CD14-positive monocyte (primary cell): Measurements from ENCODE around the gene SOX15. TPM values are rescaled to one million over a fixed set of nuclear protein-coding genes. Genes with fewer than 3 reads are reported as not detected.

Experiments used
- DNase-seq, 3 donors: peaks; one replicate each; pipeline ENCODE4 v3.0.0-alpha.2; 2011 to 2022
- H2AFZ ChIP-seq: 2 replicates; pipeline ENCODE4 v1.6.0; 2012; ENCODE audit warnings: mild to moderate bottlenecking, low read depth, low read length, inconsistent platforms; ENCODE audit not compliant: insufficient read depth, poor library complexity, severe bottlenecking
- H3K27ac ChIP-seq, 2 donors: 1 replicate in 1 of 2; 2 replicates in 1 of 2; pipeline ENCODE4 v1.5.1; 2012 to 2013; ENCODE audit warnings: low read length in 2 of 2, control low read depth in 1 of 2, inconsistent platforms in 1 of 2, low read depth in 1 of 2, mild to moderate bottlenecking in 1 of 2
- H3K27me3 ChIP-seq, 2 donors: one replicate each; pipeline versions ENCODE4 v1.6.0 to v1.6.1; 2011 to 2013; ENCODE audit warnings: low read length in 2 of 2; ENCODE audit not compliant: control insufficient read depth in 2 of 2, insufficient read depth in 2 of 2
- H3K36me3 ChIP-seq, 2 donors: replicated peaks in 1 of 2; 1 replicate in 1 of 2; 2 replicates in 1 of 2; pipeline versions ENCODE4 v1.5.1 to v1.6.1; 2012 to 2013; ENCODE audit warnings: low read length in 2 of 2, control low read depth in 1 of 2, inconsistent platforms in 1 of 2, mild to moderate bottlenecking in 1 of 2; ENCODE audit not compliant: insufficient read depth in 2 of 2, control insufficient read depth in 1 of 2
- H3K4me1 ChIP-seq, 2 donors: 1 replicate in 1 of 2; 2 replicates in 1 of 2; pipeline versions ENCODE4 v1.5.1 to v1.6.1; 2012 to 2013; ENCODE audit warnings: low read length in 2 of 2, control low read depth in 1 of 2, inconsistent platforms in 1 of 2, mild to moderate bottlenecking in 1 of 2, moderate library complexity in 1 of 2; ENCODE audit not compliant: insufficient read depth in 2 of 2, control insufficient read depth in 1 of 2
- H3K4me2 ChIP-seq: replicated peaks from 2 replicates; pipeline ENCODE3; 2012; ENCODE audit warnings: low read length, moderate library complexity, mild to moderate bottlenecking; ENCODE audit not compliant: poor library complexity, severe bottlenecking; ENCODE audit errors: extremely low read depth
- H3K4me3 ChIP-seq, 3 experiments: fragments of 200-600 bp in 1 of 3; sonication (generic) in 1 of 3; replicated peaks in 1 of 3; 1 replicate in 2 of 3; 2 replicates in 1 of 3; pipeline ENCODE4 v1.5.1; 2011 to 2013; ENCODE audit warnings: low read length in 3 of 3, mild to moderate bottlenecking in 3 of 3, control low read depth in 2 of 3, low read depth in 2 of 3, inconsistent platforms in 1 of 3, moderate library complexity in 1 of 3
- H3K79me2 ChIP-seq: 2 replicates; pipeline ENCODE4 v1.6.0; 2012; ENCODE audit warnings: mild to moderate bottlenecking, control low read depth, inconsistent platforms, low read length, moderate library complexity; ENCODE audit not compliant: insufficient read depth
- H3K9ac ChIP-seq: 2 replicates; pipeline ENCODE4 v1.6.0; 2017; ENCODE audit warnings: low read length, mild to moderate bottlenecking; ENCODE audit not compliant: insufficient read depth, poor library complexity, severe bottlenecking
- H3K9me3 ChIP-seq, 2 donors: replicated peaks in 1 of 2; 1 replicate in 1 of 2; 2 replicates in 1 of 2; pipeline versions ENCODE4 v1.5.1 to v1.6.1; 2012 to 2013; ENCODE audit warnings: low read length in 2 of 2, control low read depth in 1 of 2; ENCODE audit not compliant: control insufficient read depth in 1 of 2, insufficient read depth in 1 of 2
- H4K20me1 ChIP-seq: 2 replicates; pipeline ENCODE4 v1.6.0; 2012; ENCODE audit warnings: mild to moderate bottlenecking, low read length, control low read depth, moderate library complexity; ENCODE audit not compliant: insufficient read depth
- H3K27ac Mint-ChIP-seq, 7 donors: one replicate each; pipeline ENCODE4 v1.8.0; 2020; ENCODE audit warnings: mild to moderate bottlenecking in 7 of 7, mixed read lengths in 7 of 7, moderate library complexity in 6 of 7, inconsistent platforms in 2 of 7
- H3K27me3 Mint-ChIP-seq, 3 donors: one replicate each; pipeline ENCODE4 v1.8.0; 2021 to 2022; ENCODE audit warnings: low read depth in 3 of 3, mild to moderate bottlenecking in 3 of 3, mixed read lengths in 3 of 3, moderate library complexity in 3 of 3, inconsistent platforms in 1 of 3
- H3K36me3 Mint-ChIP-seq, 2 donors: one replicate each; pipeline ENCODE4 v1.8.0; 2020; ENCODE audit warnings: mixed read lengths in 2 of 2, inconsistent platforms in 1 of 2, mild to moderate bottlenecking in 1 of 2
- H3K4me1 Mint-ChIP-seq: one replicate; pipeline ENCODE4 v1.8.0; 2020; ENCODE audit warnings: mild to moderate bottlenecking, mixed read lengths
- H3K4me3 Mint-ChIP-seq, 2 donors: one replicate each; pipeline ENCODE4 v1.8.0; 2020; ENCODE audit warnings: mild to moderate bottlenecking in 2 of 2, mixed read lengths in 2 of 2, moderate library complexity in 1 of 2
- H3K9me3 Mint-ChIP-seq, 7 donors: one replicate each; pipeline ENCODE4 v1.8.0; 2020 to 2022; ENCODE audit warnings: mixed read lengths in 7 of 7, mild to moderate bottlenecking in 6 of 7, moderate library complexity in 6 of 7, inconsistent platforms in 2 of 7
- WGBS: methylation state at CpG from one replicate; pipeline ENCODE4 v1.1.5; 2013; ENCODE audit warnings: missing lambda C conversion rate; ENCODE audit not compliant: insufficient coverage; 5-methylcytosine and 5-hydroxymethylcytosine counted together
- intact Hi-C, 2 donors: fragments of 100-400 bp; cut with micrococcal nuclease; formaldehyde crosslinking; loops; one replicate each; pipeline versions ENCODE4 v1.15.0 to v1.15.1; 2023
- polyA plus RNA-seq, 3 donors: library from polyadenylated mRNA; depleted of rRNA in 1 of 3; unstranded in 2 of 3; stranded (reverse) in 1 of 3; fragments of 300-500 nt in 2 of 3; fragments of >200 nt in 1 of 3; fragmentation: Illumina TruSeq in 2 of 3; gene quantifications; 1 replicate in 2 of 3; 2 replicates in 1 of 3; pipeline ENCODE4 v1.2.3, GENCODE V29; 2012 to 2021
- TF ChIP-seq, protein P1 (sequence below): fragments of 200-600 bp; IDR thresholded peaks from one replicate; pipeline ENCODE4 v1.8.0; 2022; ENCODE audit warnings: antibody characterized with exemption, mild to moderate bottlenecking

Gene SOX15
- polyA plus RNA-seq, 3 donors, result 0.86 to 1.2 (median 1.1) TPM

DNA sequence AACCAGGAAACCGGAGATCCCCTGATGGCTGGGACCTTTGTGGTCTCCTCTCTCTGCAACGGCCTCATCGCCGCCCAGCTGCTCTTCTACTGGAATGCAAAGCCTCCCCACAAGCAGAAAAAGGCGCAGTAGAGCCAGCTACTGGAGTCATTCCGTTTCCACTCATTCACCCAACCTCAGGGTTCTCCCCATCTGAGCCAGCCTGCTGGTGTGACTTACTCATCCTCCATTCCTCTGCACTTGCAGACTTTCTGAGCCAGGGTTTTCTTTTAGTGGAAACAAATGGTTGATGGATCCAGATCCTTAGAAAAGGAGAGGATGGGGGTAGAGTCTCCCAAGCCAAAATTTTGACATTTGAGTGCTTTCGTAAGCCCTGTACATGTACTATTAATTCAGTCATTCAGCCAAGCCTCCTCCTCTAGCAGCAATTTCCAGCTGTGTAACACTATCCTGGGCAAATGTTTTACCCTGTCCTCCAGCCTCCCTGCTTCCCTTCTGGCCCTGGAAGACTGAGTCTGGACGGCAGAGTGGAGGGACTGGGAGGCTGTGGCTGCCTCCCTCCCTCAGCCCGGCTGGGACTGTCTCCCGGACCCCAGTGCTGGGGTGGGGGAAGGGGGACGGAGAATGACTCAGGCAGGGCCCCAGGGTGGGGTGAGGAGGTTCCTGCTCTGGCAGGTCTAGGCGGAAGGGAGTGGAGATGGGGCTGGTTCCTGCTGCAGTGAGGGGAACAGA is 2.3 kb downstream of the SOX15 start:
- intact Hi-C loops, result loop anchor here (2.0 to 5.0 kb wide), 3 partner anchors 15 to 85 kb away; no protein-coding TSS in a partner anchor
- DNase-seq, result peak in 2 of 3 donors; percentile 50
- Histone ChIP-seq H3K27ac (peak overlapping the region; percentile 57 to 76), H3K79me2 (peaks cover 49% of the 10 kb centered on the region), H3K36me3 (peaks cover 42 to 44% of the 10 kb centered on the region in 2 donors), H2AFZ (no peak overlapping the region), H3K27me3 (no peaks in the 10 kb centered on the region), H4K20me1 (peaks cover 23% of the 10 kb centered on the region), H3K9me3 (no peaks in the 10 kb centered on the region), H3K4me1 (peaks cover 55 to 68% of the 10 kb centered on the region in 2 donors), H3K4me3 (peak overlapping the region in 1 of 3 experiments; percentile 58), H3K4me2 (peak overlapping the region; percentile 66), H3K9ac (peak overlapping the region; percentile 40)
- H3K4me1 Mint-ChIP-seq, result peaks cover 40% of the 10 kb centered on the region
- peaks cover 42 to 57% of the 10 kb centered on the region in 2 donors for H3K36me3 Mint-ChIP-seq
- peaks cover 0 to 4% (median 0%) of the 10 kb centered on the region in 7 donors for H3K9me3 Mint-ChIP-seq
- H3K27ac Mint-ChIP-seq, result peak overlapping the region; percentile 70 to 91 (median 86)
- peak overlapping the region; percentile 32 to 52 for H3K4me3 Mint-ChIP-seq
- H3K27me3 Mint-ChIP-seq, result peaks cover 0 to 2% (median 2%) of the 10 kb centered on the region in 3 donors
- whole genome bisulfite sequencing, result 73% methylated on average over 6 of the region's 12 CpGs
- TF ChIP-seq, protein P1, sequence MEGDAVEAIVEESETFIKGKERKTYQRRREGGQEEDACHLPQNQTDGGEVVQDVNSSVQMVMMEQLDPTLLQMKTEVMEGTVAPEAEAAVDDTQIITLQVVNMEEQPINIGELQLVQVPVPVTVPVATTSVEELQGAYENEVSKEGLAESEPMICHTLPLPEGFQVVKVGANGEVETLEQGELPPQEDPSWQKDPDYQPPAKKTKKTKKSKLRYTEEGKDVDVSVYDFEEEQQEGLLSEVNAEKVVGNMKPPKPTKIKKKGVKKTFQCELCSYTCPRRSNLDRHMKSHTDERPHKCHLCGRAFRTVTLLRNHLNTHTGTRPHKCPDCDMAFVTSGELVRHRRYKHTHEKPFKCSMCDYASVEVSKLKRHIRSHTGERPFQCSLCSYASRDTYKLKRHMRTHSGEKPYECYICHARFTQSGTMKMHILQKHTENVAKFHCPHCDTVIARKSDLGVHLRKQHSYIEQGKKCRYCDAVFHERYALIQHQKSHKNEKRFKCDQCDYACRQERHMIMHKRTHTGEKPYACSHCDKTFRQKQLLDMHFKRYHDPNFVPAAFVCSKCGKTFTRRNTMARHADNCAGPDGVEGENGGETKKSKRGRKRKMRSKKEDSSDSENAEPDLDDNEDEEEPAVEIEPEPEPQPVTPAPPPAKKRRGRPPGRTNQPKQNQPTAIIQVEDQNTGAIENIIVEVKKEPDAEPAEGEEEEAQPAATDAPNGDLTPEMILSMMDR, result no peak

DNA sequence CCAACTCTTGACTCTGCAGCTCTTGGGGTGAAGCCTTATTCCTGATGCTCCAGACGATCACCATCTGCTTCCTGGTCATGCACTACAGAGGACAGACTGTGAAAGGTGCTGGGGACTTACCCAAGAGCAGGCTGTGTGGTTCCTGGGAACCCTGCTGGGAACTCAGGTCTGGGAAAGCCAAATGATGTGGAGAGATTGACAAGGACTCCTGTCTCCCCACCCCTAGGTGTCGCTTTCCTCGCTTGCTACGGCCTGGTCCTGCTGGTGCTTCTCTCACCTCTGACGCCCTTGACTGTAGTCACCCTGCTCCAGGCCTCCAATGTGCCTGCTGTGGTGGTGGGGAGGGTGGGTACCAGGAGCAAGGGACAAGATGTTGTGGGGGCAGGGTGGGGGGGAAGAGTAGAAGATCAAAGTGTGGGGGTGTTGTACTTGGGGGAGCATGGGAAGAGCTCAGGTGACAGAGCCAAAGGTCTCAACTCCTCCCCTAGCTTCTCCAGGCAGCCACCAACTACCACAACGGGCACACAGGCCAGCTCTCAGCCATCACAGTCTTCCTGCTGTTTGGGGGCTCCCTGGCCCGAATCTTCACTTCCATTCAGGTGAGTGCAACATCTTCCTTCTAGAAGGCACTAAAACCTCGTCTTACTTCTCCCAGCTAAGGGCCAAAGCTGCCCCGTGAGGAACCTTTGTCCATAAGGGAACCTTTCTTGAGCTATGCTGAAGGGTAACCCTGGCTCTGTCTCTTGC is 3.0 kb downstream of the SOX15 start:
- peak overlapping the region; percentile 31 to 52 for H3K4me3 Mint-ChIP-seq
- Histone ChIP-seq H3K9me3 (no peaks in the 10 kb centered on the region), H3K27ac (peak overlapping the region in 1 of 2 donors; percentile 76), H3K36me3 (peaks cover 34 to 37% of the 10 kb centered on the region in 2 donors), H3K27me3 (no peaks in the 10 kb centered on the region), H3K4me2 (peak overlapping the region; percentile 66), H3K9ac (no peak overlapping the region), H3K4me3 (peak overlapping the region in 1 of 3 experiments; percentile 58), H2AFZ (no peak overlapping the region), H4K20me1 (peaks cover 31% of the 10 kb centered on the region), H3K4me1 (peaks cover 63 to 75% of the 10 kb centered on the region in 2 donors), H3K79me2 (peaks cover 56% of the 10 kb centered on the region)
- peak overlapping the region; percentile 71 to 91 (median 83) for H3K27ac Mint-ChIP-seq
- peaks cover 41 to 57% of the 10 kb centered on the region in 2 donors for H3K36me3 Mint-ChIP-seq
- DNase-seq, result no peak
- peaks cover 0 to 2% (median 2%) of the 10 kb centered on the region in 3 donors for H3K27me3 Mint-ChIP-seq
- WGBS, result 77% methylated on average over 5 of the region's 9 CpGs
- TF ChIP-seq, protein P1, result no peak
- H3K9me3 Mint-ChIP-seq, result peaks cover 0 to 4% (median 0%) of the 10 kb centered on the region in 7 donors
- peaks cover 48% of the 10 kb centered on the region for H3K4me1 Mint-ChIP-seq
- intact Hi-C loops, result loop anchor here in 1 of 2 donors (5.0 kb wide), 1 partner anchor 85 kb away; no protein-coding TSS in a partner anchor
